Ascending aorta (tissue), 2 donors: Measurements from ENCODE around the gene KPNA4. TPM values are rescaled to one million over a fixed set of nuclear protein-coding genes. Genes with fewer than 3 reads are reported as not detected.
"Not testable (repeated sequence)": the region's sequence is repeated elsewhere in the genome, so short reads cannot be mapped to it uniquely, and the experiment has no call there.

ENCODE experiments used
- DNase-seq, 2 donors: peaks; one replicate each; pipeline ENCODE4 v3.0.0-alpha.2; 2019; ENCODE audit warnings: low spot score in 2 of 2
- H3K27ac ChIP-seq, 2 donors: fragments of 200-600 bp; sonication (generic); one replicate each; pipeline ENCODE4 v1.5.1; 2016 to 2017; ENCODE audit warnings: mild to moderate bottlenecking in 1 of 2
- H3K27me3 ChIP-seq: fragments of 200-600 bp; sonication (generic); one replicate; pipeline ENCODE4 v1.5.1; 2017
- H3K36me3 ChIP-seq, 2 donors: fragments of 200-600 bp; sonication (generic); one replicate each; pipeline ENCODE4 v1.5.1; 2016
- H3K4me1 ChIP-seq, 2 donors: fragments of 200-600 bp; sonication (generic); one replicate each; pipeline ENCODE4 v1.5.1; 2016 to 2017; ENCODE audit warnings: mild to moderate bottlenecking in 1 of 2
- H3K4me3 ChIP-seq, 2 donors: fragments of 200-600 bp; sonication (generic); one replicate each; pipeline ENCODE4 v1.5.1; 2016 to 2017; ENCODE audit warnings: mild to moderate bottlenecking in 1 of 2
- H3K9me3 ChIP-seq, 2 donors: fragments of 200-600 bp; sonication (generic); one replicate each; pipeline ENCODE4 v1.5.1; 2016
- intact Hi-C: fragments of 100-400 bp; cut with DNase I; formaldehyde crosslinking; loops from one replicate; pipeline ENCODE4 v1.15.1; 2023
- total RNA-seq: library from RNA; depleted of rRNA; stranded (reverse); fragments of >200 nt; gene quantifications from one replicate; pipeline ENCODE4 v1.1.0, GENCODE V29; 2016
- TF ChIP-seq, protein P1 (sequence below), 3 experiments: fragments of 200-600 bp in 2 of 3; fragments of 450-650 bp in 1 of 3; sonication (generic) in 2 of 3; IDR thresholded peaks; one replicate each; pipeline ENCODE4 v1.5.1; 2016 to 2019; ENCODE audit warnings: antibody characterized with exemption in 3 of 3, mild to moderate bottlenecking in 1 of 3, moderate library complexity in 1 of 3

The KPNA4 gene
- total RNA-seq, 1 donor from 2014 or later = 17.6 TPM

DNA sequence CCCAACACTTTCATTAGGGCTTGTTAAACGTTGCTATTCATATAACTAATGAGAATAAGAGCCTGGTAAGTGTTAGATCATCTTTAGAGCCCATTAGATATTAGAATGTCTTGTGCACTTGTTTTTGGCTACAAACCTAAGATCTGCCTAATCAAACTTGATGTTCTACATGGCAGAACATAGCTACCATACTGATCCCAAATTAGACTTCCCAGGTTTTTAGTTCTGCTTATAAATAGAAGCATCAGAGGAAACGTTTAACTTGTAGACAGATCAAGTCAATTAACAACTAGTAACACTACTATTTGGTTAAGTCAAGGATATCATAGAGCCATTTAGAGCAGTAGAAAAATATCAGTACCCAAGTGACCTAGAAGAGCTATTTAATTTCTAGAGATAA, 11.7 kb upstream of the KPNA4 start:
- H3K36me3 ChIP-seq = no peaks in the 10 kb centered on the region
- H3K4me3 ChIP-seq = no peak overlapping the region
- H3K9me3 ChIP-seq = no peaks in the 10 kb centered on the region
- no peaks in the 10 kb centered on the region for H3K27me3 ChIP-seq
- H3K27ac ChIP-seq = no peak overlapping the region
- H3K4me1 ChIP-seq = no peaks in the 10 kb centered on the region
- intact Hi-C loops = no loop called here
- DNase-seq = no peak
- TF ChIP-seq, protein P1, sequence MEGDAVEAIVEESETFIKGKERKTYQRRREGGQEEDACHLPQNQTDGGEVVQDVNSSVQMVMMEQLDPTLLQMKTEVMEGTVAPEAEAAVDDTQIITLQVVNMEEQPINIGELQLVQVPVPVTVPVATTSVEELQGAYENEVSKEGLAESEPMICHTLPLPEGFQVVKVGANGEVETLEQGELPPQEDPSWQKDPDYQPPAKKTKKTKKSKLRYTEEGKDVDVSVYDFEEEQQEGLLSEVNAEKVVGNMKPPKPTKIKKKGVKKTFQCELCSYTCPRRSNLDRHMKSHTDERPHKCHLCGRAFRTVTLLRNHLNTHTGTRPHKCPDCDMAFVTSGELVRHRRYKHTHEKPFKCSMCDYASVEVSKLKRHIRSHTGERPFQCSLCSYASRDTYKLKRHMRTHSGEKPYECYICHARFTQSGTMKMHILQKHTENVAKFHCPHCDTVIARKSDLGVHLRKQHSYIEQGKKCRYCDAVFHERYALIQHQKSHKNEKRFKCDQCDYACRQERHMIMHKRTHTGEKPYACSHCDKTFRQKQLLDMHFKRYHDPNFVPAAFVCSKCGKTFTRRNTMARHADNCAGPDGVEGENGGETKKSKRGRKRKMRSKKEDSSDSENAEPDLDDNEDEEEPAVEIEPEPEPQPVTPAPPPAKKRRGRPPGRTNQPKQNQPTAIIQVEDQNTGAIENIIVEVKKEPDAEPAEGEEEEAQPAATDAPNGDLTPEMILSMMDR (IDR thresholded peaks at IDR 0.05) = no peak

DNA sequence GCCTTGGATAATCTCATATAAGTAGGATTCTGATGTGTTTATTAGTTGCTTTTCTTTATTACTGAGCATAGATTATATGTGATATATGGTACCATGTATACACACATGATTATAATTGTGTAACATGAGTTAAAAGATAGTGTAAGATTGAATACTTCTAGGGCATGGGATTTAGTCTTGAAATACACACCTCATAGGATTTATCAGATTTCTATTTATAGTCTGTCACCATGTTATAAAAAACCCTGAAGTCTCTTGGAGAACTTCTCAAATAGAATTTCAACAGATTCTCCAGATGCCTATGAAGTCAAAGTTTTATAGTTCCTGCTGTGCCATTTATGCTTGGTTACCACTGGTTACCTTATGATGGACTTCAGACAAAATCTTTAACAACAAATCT, 11.2 kb upstream of the KPNA4 start:
- Histone ChIP-seq H3K27me3 (no peaks in the 10 kb centered on the region), H3K27ac (no peak overlapping the region), H3K36me3 (no peaks in the 10 kb centered on the region), H3K4me3 (no peak overlapping the region), H3K4me1 (no peaks in the 10 kb centered on the region), H3K9me3 (no peaks in the 10 kb centered on the region)
- TF ChIP-seq, protein P1 (IDR thresholded peaks at IDR 0.05) = no peak
- no peak for DNase-seq
- intact Hi-C loops = no loop called here

DNA sequence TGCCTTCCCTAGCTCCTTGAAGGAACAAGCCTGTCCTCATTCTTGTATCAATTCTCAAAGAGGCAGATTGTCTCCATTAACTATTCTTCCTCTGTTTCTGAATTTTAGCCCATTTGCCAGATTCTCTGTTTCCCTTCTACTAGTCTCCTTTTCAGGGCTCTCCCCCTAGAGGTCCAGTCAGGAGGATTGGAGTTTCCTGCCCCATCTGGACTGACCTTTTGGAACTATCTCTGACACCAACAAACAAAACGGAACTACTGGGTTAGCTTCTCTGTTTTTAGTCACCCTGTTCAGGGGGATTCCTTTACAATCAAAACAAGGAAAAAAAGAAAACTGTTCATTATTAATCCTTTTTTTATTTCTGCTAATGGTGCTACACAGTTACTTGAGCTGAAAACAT, 10.2 kb upstream of the KPNA4 start:
- no peaks in the 10 kb centered on the region for H3K27me3 ChIP-seq
- H3K4me1 ChIP-seq = no peaks in the 10 kb centered on the region
- H3K4me3 ChIP-seq = no peak overlapping the region
- TF ChIP-seq, protein P1 (IDR thresholded peaks at IDR 0.05) = no peak
- no peak for DNase-seq
- H3K27ac ChIP-seq = no peak overlapping the region
- H3K9me3 ChIP-seq = no peaks in the 10 kb centered on the region
- no peaks in the 10 kb centered on the region for H3K36me3 ChIP-seq
- intact Hi-C loops = no loop called here

DNA sequence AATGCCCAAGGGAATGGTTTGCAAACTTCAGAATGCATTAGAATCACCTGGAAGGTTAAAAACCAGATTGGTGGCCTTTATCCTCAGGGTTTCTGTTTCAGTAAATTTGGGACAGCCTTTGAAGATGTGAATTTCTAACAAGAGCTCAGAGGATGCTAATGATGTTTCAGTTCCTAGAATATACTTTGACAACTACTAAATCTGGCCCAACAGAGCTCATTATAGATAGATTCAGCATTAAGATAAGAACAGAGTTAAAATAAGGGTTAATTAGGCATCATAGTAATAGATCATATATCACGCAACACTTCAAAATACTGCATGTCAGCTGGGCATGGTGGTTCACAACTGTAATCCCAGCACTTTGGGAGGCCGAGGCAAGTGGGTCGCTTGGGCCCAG, 9.3 kb upstream of the KPNA4 start:
- intact Hi-C loops = no loop called here
- H3K9me3 ChIP-seq = no peaks in the 10 kb centered on the region

DNA sequence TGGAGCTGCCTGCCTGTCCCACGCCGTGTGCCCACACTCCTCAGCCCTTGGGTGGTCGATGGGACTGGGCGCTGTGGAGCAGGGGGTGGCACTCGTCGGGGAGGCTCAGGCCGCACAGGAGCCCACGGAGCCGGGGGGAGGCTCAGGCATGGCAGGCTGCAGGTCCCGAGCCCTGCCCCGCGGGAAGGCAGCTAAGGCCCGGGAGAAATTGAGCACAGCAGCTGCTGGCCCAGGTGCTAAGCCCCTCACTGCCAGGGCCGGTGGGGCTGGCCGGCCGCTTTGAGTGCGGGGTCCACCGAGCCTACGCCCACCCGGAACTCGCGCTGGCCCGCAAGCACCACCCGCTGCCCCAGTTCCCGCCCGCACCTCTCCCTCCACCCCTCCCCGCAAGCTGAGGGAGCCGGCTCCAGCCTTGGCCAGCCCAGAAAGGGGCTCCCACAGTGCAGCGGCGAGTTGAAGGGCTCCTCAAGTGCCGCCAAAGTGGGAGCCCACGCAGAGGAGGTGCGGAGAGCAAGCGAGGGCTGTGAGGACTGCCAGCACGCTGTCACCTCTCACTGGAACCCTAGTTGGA, 8.7 kb upstream of the KPNA4 start:
- H3K27me3 ChIP-seq, intact Hi-C loops, H3K9me3 ChIP-seq, H3K36me3 ChIP-seq, H3K4me1 ChIP-seq, DNase-seq, H3K4me3 ChIP-seq, H3K27ac ChIP-seq: not testable (repeated sequence)

More for the DNA sequence above, 9.3 kb upstream of the KPNA4 start:
- TF ChIP-seq, protein P1 (IDR thresholded peaks at IDR 0.05) = no peak
- no peak for DNase-seq
- Histone ChIP-seq H3K4me3 (no peak overlapping the region), H3K36me3 (no peaks in the 10 kb centered on the region), H3K27ac (no peak overlapping the region), H3K4me1 (no peaks in the 10 kb centered on the region), H3K27me3 (no peaks in the 10 kb centered on the region)

DNA sequence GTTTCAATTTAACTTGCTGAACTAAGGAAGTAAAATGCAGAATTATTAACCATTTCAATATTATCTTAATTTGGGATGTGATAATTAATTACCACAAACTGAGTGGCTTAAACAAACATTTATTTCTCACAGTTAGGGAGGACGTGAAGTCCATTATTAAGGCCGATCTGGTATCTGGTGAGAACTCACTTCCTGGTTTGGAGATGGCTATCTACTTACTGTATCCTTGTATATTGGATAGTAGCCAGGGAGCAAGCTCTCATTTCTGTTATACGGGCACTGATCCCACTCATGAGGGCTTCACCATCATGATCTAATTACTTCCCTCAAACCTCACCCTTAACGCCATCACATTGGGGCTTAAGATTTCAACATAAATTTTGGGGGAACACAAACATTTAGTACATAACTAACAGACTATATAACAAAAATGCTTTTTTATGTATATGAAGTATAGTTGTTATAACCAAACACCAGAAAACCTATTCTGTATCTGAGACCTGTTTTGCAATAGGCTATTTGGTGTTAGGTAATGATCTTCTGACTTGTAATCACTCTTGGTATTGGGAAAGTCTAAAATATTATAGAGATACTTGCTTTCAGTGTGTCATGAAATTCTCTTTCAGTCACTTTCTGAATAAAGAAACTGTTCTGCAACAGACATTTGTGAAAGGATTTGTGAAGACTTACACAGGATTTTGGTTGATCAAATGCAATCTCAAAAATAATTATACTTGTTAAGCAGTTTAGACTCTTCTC, 4.7 kb upstream of the KPNA4 start:
- Histone ChIP-seq H3K4me3 (no peak overlapping the region), H3K4me1 (peaks cover 0 to 2% of the 10 kb centered on the region in 2 donors), H3K27me3 (no peaks in the 10 kb centered on the region), H3K36me3 (peaks cover 0 to 4% of the 10 kb centered on the region in 2 donors), H3K27ac (no peak overlapping the region), H3K9me3 (no peaks in the 10 kb centered on the region)
- no peak for DNase-seq
- intact Hi-C loops = loop anchor here (5.0 kb wide), 2 partner anchors 652 to 847 kb away; partner anchors contain the start of gene NMD3
- TF ChIP-seq, protein P1 (IDR thresholded peaks at IDR 0.05) = no peak
